ENCODE data around the gene GTF3C2. TPM values are rescaled to one million over a fixed set of nuclear protein-coding genes. Genes with fewer than 3 reads are reported as not detected.

The GTF3C2 gene
- total and polyA plus RNA-seq, 10 of the 15 experiments (the other 5 are each of a cell fraction or from before 2014, with no cell fraction given): 45.9 to 105 (median 80.3) TPM

GRCh38 chr2:27335311-27335710 is 21.3 kb downstream of the GTF3C2 start (continued):
- no peak for TF ChIP-seq EZH2 (IDR thresholded peaks at IDR 0.05; ENCODE audit: borderline replicate concordance, control insufficient read depth, low read depth, low read length)
- no peak for TF ChIP-seq PBX3 (IDR thresholded peaks at IDR 0.05; ENCODE audit: insufficient replicate concordance, low read depth, low read length)
- no peak for TF ChIP-seq ZBTB40 (IDR thresholded peaks at IDR 0.05; ENCODE audit: borderline replicate concordance)
- no peak for TF ChIP-seq WRNIP1 (IDR thresholded peaks at IDR 0.05; ENCODE audit: borderline replicate concordance, low read depth, low read length)
- TF ChIP-seq RAD51 (IDR thresholded peaks at IDR 0.05): no peak

- 93% methylated on average over 5 of the region's 5 CpGs for WGBS (ENCODE audit: insufficient coverage, insufficient replicate concordance, low lambda C conversion rate, missing lambda C conversion rate)
- Histone ChIP-seq H3K4me1 (ENCODE audit: control insufficient read depth, insufficient read depth, low read length) (peaks cover 6% of the 10 kb centered on the region), H3K79me2 (ENCODE audit: control insufficient read depth, insufficient read depth, low read length) (peaks cover 27% of the 10 kb centered on the region), H3K9ac (ENCODE audit: control insufficient read depth, insufficient read depth, low read length) (no peak overlapping the region), H3K4me3 (no peak overlapping the region), H3K36me3 (ENCODE audit: control insufficient read depth in 2 of 2, insufficient read depth in 2 of 2, low read length in 1 of 2) (peaks cover 7 to 22% of the 10 kb centered on the region in 2 experiments), H4K20me1 (ENCODE audit: control insufficient read depth, insufficient read depth) (no peaks in the 10 kb centered on the region), H3K27ac (ENCODE audit: control insufficient read depth, insufficient read depth) (no peak overlapping the region), H3K27me3 (replicated peaks in 1 of 2; ENCODE audit: control insufficient read depth in 2 of 2, insufficient read depth in 2 of 2, low read length in 1 of 2) (no peaks in the 10 kb centered on the region), H3K4me2 (ENCODE audit: control insufficient read depth, insufficient read depth) (no peak overlapping the region), H3K9me3 (replicated peaks; ENCODE audit: control insufficient read depth, insufficient read depth, low read length) (no peaks in the 10 kb centered on the region), H2AFZ (ENCODE audit: control insufficient read depth, low read depth, low read length) (no peak overlapping the region)
- FAIRE-seq (no peak), ATAC-seq (no peak), DNase-seq (ENCODE audit: low read depth, low spot score) (no peak)
- intact Hi-C loops (cut with micrococcal nuclease; ENCODE audit: unreplicated experiment): no loop called here
- POLR2A ChIA-PET: interaction anchor here (1.6 kb wide), 1 partner anchor 46 kb away, joined by 3 read pairs; no protein-coding TSS in a partner anchor
- SMC1A ChIA-PET (ENCODE audit: uncharacterized antibody, unreplicated experiment): interaction anchor here (1.5 kb wide), 1 partner anchor 20 kb away, joined by 8 read pairs; no protein-coding TSS in a partner anchor
- in situ Hi-C loops (cut with MboI): no loop called here
- BruUV-seq (replicated peaks): no TSS peak
- RAD21 ChIA-PET (ENCODE audit: unreplicated experiment): interaction anchor here (1.6 kb wide), 1 partner anchor 45 kb away, joined by 4 read pairs; no protein-coding TSS in a partner anchor
- CTCF ChIA-PET: interaction anchor here (5.7 kb wide), 1 partner anchor 22 kb away, joined by 49 read pairs; no protein-coding TSS in a partner anchor
- no peak for TF ChIP-seq BHLHE40 (IDR thresholded peaks at IDR 0.05; ENCODE audit: borderline replicate concordance in 1 of 2, low read depth in 2 of 2, low read length in 1 of 2)
- 0 out of 2 replicates have a peak, but pooled peaks have one; percentile 14 for TF ChIP-seq POLR2A (IDR thresholded peaks at IDR 0.05; ENCODE audit: low read depth, low read length)
Observed at GRCh38 chr2:27324720-27325119, 31.8 kb downstream of the GTF3C2 start.

All from GM12878 (cell line).